Cerebellar nuclear complex (tissue), 1 donor: Measurements from ENCODE around the gene SPATS2.
A peak's percentile ranks its signal among the peaks of the same experiment; 100 is the strongest.

ENCODE experiments used
- DNase-seq, 2 experiments: peaks; one replicate each; lab custom pipeline; 2025; lab: John Stamatoyannopoulos, UW

Gene SPATS2

DNA sequence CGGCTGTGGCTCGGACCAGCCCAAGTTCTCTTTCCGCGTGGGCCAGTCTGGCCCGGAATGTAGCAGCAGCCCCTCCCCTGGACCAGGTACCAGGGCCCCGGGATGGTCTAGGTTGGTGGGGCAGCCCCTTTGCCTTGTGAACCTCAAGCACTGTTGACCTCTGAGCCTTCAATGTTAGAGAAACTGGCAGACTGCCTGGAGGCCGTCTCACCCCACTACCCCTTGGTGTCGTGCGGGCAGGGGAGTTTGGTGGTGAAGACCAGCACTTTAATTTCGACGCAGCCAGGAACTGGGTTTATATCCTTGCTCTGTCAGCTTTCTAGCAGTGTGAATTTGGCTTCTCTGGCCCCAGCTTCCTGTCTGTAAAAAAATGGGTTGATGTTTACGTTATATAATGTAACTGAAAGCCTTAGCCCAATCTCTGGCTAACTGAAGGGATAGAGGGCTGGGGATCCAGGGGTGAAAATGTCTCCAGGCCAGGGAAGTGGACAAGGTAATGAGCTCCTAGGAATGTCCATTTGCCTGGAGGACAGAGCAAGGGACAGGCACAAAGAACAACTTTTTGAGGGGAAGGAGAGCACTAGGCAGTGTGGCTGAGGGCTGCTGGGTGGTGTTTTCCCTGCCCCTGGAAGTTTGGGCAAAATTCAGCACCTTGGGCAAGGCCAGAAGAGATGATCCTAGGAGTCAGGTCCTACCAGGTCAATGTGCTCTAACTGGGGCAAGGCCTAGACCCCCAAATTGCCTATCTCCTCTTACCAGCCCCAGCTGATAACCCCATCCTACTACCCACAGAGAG lies 189.3 kb downstream of the SPATS2 start:
- no peak for DNase-seq

GRCh38 chr12:49557187-49557916 lies 190.1 kb downstream of the SPATS2 start:
- no peak for DNase-seq

GRCh38 chr12:49557917-49558215 lies 190.6 kb downstream of the SPATS2 start:
- no peak for DNase-seq

GRCh38 chr12:49558526-49558925 lies 191.3 kb downstream of the SPATS2 start:
- no peak for DNase-seq

DNA sequence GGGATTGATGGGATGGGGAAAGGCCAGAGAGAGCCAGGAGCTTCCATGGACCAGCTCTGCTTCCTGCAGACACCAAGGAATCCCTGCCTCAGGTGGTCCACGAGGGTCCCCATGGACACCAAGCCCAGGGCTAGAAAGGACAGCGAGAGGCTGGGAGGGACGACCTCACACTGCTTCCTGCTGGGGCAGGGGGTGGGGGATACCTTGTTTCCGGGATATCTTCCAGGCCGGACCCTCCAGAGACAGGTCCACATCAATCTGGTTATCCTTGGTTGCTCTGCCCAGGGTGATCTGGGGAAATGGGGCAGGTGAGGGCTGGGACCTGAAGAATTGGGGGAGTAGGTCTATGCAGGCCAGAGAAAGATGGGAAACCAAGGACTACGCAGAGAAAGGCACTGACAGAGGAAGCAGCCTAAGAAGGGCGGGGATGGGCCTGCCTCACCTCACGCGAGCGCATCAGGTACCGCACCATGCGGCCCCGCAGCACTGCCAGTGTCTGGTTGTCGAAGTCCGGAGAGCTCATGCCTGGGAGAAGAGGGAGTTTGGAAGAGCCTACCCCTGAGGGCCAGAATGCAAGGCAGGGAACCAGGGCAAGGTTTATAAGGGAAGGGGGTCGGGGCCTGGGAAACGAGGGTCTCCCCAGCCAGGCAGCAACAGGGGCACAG lies 191.9 kb downstream of the SPATS2 start:
- no peak for DNase-seq

DNA sequence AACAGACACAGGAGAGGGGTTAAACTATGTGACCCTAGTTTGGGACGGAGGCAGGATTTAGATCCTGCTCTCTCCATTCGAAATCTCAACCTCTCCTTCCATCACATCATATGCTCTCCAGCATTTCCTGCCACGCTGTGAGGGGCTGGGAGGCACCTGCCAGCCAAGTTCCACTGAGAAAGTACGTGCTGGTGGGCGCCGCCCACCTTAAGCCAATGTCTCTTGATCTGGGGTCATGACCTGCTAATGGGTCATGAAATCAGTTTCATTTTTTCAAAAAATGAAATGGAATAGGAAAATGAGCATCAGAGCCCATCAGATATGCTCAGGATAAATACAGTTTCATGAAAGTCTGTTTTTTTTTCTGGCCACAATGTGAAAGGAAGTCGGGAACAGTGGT lies 193.4 kb downstream of the SPATS2 start:
- no peak for DNase-seq

DNA sequence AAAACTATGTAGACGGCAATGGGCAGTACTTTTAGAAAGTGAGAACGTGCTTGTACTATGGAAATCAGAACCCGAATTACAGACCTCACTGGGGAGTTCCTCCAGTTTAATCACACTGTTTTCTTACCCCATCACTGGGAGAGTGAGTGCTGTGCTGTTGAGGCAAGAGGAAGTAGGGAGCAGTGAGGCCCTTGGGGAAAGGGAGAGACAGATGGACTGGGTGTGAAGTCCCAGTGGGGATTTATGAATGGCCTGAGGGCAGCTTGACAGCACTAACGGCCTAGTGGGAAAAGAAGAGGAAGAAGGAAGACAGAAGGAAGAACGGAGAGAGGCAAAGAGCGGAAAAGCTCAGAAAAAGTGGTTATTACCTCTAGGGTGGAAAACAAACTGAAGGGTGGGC lies 195.0 kb downstream of the SPATS2 start:
- DNase-seq: no peak

- DNase-seq: no peak
Observed at GRCh38 chr12:49562831-49563230, 195.6 kb downstream of the SPATS2 start.

DNA sequence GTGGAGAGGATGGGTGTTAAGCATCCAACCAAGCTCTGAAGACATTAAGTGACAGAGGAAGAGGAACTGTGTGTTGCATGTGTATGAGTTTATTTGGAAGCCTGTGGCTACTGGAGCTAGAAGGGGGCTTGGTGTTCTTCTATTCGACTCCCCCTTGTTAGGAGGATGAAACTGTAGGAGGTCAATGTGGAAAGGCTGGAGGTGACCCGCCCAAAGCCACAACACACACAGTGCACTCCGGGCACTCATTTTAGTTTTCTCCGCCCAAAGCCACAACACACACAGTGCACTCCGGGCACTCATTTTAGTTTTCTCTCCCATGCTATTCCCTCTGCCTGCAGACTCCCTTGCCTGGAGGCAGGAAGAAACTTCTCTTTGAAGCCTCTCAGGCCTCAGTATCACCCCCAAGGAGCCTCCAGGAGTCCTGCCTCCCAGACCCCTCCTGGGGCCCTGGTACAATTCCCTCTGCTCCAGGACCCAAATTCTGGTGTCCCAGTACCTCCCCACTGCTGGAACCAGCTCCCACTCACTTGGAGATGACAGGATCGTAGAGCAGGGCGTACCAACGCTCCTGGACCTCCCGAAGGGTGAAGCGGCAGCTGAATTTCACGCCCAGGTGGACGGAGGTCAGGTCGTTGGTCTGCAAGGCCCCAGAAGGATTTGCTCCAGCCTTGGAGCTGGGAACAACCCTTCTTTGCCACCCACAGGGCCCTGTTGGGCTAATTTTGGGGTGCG lies 196.9 kb downstream of the SPATS2 start:
- no peak for DNase-seq

GRCh38 chr12:49564686-49565405 lies 197.6 kb downstream of the SPATS2 start:
- DNase-seq: no peak

DNA sequence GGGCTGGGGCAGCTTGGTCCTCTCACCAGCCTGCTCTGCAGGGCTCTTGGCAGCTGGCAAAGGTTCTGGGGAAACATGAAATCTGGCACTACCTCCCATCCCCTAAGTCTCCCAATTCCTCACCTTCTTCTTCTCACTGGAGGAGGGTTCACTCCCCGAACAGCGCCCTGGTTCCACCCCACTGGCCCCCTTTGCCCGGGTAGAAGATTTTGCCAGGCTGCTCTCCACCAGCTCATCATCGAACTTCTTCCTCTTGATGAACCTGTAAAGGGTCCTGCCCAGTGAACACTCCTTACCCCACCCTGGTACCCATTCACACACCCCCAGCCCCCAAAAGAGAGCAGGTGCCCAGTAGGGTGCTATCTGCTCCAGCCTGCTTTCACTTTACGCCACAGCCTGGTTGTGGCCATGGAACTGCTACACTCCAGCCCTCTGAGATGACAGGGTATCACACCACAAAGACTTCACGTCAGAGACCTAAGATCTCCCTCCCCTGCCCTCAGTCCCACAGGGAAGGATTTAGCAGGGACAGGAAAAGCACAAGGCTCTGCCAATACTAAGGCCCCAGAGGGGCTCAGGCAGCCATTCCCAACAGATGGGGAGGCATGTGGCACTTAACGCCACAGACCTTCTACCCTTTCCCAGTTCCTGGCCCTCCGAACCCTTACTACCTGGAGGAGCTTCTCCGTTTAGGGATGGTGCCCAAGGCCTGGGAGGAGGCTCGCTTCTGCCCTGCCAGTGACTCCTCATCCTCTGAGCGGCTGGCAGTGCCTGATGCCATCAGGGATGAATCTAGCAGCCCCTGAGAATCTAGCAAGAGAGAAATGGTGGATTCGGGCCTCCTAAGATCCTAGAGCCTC lies 198.4 kb downstream of the SPATS2 start:
- no peak for DNase-seq

- DNase-seq: no peak
Observed at GRCh38 chr12:49566361-49566760, 199.1 kb downstream of the SPATS2 start.

GRCh38 chr12:49567302-49567610 lies 200.0 kb downstream of the SPATS2 start:
- no peak for DNase-seq

DNA sequence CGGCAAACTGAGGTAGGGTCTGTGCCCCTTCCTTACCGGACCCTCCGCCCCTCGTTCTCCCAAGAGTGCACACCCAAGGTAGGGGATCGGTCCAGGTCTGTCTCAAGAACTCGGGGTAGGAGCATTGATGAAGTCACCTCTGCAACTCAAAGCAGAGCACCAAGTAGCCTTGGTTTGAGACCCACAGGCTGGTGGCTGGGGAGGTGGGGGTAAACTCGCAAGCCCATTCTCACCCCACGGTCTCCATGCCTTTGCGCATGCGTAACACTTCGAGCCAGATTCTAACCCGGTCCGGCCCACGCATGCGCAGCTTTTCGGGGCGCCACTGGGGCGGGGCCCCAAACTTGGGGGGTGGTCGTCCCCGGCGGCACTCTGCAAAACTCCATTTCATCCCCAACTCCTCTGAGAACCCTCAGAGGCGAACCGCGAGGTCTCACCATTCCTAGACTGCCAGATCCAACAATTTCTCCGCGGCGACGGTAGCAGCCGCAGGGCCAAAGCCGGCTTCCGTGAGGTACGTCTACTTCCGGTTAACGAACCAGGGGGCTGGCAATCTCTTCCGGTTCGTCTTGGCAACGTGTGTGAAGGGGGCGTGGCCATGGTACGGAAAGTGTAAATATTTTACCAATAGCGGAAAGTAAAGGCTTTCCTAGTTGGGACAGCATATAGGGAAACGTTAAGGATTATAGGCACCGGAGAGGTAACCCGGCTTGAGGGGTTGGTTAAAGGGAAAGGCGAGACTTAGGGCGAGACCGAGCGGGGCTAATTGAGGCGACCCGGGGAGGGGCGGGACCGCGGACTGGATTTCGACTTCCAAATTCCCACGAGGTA lies 200.6 kb downstream of the SPATS2 start, which contains the start of gene MCRS1:
MCRS1 (minus strand) TSS at position 532 of the 831 bp plus-strand sequence. CDS start 1,411 bp downstream, outside the sequence.
- DNase-seq: peak; percentile 11 to 71

DNA sequence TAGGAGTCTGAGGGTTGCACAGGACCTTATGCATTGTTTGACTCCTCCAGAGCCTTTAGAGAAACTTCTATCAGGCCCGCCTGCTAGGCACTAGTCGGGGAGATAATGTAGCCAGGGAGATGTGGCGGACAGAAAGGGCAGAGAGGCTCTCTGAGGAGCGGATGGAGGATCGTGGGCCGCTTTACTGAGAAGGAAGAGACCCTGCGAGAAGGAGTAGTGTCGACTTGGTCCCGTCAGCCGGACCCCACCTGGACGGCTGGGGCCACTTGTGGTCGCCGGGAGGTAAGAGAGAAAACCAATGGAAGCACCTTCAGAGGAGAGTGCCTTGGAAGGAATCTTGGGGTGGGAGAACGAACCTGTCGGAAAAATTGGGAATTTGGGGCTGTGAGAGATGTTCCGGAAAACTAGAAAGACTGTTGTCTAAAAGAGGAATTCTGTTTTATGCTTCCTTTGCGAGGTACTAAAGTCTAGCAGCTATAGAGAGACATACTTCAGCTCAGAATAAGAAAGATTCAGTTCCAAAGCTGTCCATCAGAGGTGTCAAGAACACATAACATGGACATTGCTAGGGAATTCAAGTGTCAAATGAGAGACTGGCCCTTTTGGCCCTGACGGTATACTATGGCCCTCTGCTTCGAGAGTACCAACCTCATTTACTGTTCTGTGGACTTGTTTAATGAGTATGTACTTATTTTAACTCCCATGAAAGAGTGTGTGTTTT lies 201.3 kb downstream of the SPATS2 start:
- no peak for DNase-seq
